ENCODE results near the gene APBA2. TPM values are rescaled to one million over a fixed set of nuclear protein-coding genes. Genes with fewer than 3 reads are reported as not detected.

APBA2 gene
- polyA plus RNA-seq, 4 donors, result 7.4 to 15.3 (median 11.3) TPM

Other genes starting within 250 kb of the APBA2 start
- 1 to 10 TPM; 1.7 to 4.1 (median 1.9) TPM for gene GOLGA8M, start 173.6 kb upstream of the APBA2 start, polyA plus RNA-seq (ENCODE audit: insufficient read length in 4 of 4)
- gene GOLGA6L7, start 37.3 kb upstream of the APBA2 start, polyA plus RNA-seq (ENCODE audit: insufficient read length in 4 of 4), result under 1 TPM; 0.25 to 0.85 (median 0.48) TPM

All from left renal pelvis (tissue), 4 donors.